ENCODE data around the gene SUCLG1. TPM values are rescaled to one million over a fixed set of nuclear protein-coding genes. Genes with fewer than 3 reads are reported as not detected.

SUCLG1 gene
- total RNA-seq, result 10 to 100 TPM; 58.1 to 67.8 TPM

DNA sequence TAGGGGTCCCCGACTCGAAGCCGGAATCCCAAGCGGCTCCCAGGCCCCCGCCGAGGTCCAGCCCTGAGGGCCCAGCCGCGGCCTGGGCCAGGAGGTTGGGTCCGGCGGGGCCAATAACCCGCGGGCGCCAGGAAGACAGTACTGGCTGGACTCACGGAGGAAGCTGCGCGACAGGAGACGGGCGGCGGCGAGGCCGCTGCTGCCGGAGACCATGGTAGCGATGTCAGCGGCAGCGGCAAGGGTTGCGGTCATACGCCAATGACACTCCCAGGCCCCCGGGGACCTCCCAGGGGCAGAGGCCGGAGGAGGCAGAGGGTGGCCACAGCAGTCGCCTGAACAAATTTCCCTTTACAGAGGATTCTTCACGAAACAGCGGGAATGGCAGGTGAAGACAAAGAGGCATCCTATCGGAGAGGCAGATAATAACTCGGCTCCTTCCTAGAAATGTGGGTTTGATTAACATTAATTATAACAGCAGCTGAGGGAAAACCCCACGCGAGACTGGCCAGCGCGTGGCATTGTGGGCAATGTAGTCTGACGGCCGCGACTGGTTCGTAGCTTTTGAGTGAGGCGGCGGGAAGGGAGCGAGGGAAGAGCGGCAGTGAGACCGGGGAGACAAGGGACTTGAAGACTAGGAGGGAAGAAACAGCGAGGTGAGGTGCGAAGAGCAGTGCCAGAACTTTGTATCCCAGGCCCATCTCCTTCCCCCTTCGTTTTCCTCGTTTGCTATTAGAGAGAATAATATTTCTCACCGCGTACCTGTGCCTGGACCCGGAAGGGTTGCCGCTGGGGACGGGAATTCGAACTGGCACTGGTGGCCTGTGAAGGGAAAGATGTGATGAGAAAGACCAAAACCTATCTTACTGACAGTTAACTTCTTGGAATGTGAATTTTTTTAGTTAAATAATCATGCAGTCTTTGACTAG, at the start of gene SUCLG1:
SUCLG1 (minus strand) TSS at position 263 of the 926 bp plus-strand sequence; CDS start at position 252, 11 bp downstream.
- Mint-ChIP-seq H3K9me3 (no peaks in the 10 kb centered on the region), H3K4me1 (ENCODE audit: low read depth in 2 of 2) (peaks cover 33 to 37% of the 10 kb centered on the region in 2 donors), H3K27me3 (no peaks in the 10 kb centered on the region), H3K4me3 (peak within 1 kb of the TSS; percentile 94), H3K36me3 (no peaks in the 10 kb centered on the region), H3K27ac (peak within 1 kb of the TSS; percentile 90 to 95)
- ATAC-seq (peak; percentile 98 to 99), DNase-seq (ENCODE audit: low spot score) (peak; percentile 92)

DNA sequence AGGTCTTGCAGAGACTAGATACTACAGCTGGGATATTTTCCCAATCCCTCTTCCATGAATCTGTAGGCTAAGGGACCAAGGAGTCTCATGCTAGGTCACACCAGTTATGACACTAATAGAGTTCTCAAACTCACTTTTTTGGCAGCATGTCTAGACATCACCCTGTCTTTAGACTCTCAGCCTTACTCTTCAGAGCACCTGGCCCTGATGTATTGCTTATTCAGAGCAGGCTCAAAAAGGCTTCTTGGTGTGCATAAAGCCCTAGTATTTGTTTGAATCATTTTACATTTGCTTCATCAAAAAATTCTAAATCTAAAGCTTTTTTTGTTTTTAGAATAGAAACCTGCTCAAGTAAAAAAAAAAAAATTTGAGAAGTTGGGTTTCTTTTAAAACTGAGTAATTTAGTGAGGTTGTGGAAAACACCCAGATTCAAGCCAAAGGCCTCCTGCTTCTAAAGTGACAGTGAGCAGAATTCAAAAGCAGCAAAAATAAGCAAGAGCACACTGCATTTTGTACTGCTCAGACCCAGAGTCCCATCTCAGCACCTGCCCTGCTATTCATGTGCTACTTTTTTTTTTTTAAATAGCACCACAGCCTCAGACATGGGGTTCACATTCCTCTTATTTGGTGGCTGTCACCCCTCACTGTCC, 39.2 kb upstream of the SUCLG1 start:
- ATAC-seq, result no peak
- Mint-ChIP-seq H3K4me1 (ENCODE audit: low read depth in 2 of 2) (peaks cover 5 to 7% of the 10 kb centered on the region in 2 donors), H3K4me3 (no peak overlapping the region), H3K27me3 (peaks cover 12 to 25% of the 10 kb centered on the region in 2 donors), H3K27ac (no peak overlapping the region), H3K36me3 (no peaks in the 10 kb centered on the region), H3K9me3 (no peaks in the 10 kb centered on the region)
- DNase-seq (ENCODE audit: low spot score), result no peak

GRCh38 chr2:84497285-84497684, 38.2 kb upstream of the SUCLG1 start:
- peaks cover 5 to 7% of the 10 kb centered on the region in 2 donors for H3K4me1 Mint-ChIP-seq (ENCODE audit: low read depth in 2 of 2)
- ATAC-seq (no peak), DNase-seq (ENCODE audit: low spot score) (no peak)
- H3K27ac Mint-ChIP-seq, result no peak overlapping the region
- no peaks in the 10 kb centered on the region for H3K9me3 Mint-ChIP-seq
- H3K27me3 Mint-ChIP-seq, result peaks cover 10 to 18% of the 10 kb centered on the region in 2 donors
- no peak overlapping the region for H3K4me3 Mint-ChIP-seq
- H3K36me3 Mint-ChIP-seq, result no peaks in the 10 kb centered on the region

DNA sequence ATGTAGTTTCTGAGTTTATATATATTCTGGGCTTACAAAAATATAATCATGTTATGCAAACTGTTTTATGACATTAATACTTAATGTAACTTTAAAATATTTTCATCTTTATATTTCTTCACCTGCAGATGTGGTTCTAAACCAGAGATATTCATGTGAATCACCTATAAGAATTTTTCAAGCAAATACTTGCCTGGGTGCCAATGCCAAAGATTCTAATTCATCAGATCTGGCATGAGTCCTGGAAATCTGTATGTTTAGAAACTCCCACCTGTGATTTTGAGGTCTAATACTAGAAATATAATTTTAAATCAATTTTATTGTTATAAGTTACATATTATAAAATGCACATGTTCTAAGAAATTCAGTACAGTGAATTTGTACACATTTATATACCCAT, 37.3 kb upstream of the SUCLG1 start:
- ATAC-seq (no peak), DNase-seq (ENCODE audit: low spot score) (no peak)
- Mint-ChIP-seq H3K27ac (no peak overlapping the region), H3K9me3 (no peaks in the 10 kb centered on the region), H3K36me3 (no peaks in the 10 kb centered on the region), H3K4me1 (ENCODE audit: low read depth in 2 of 2) (peaks cover 5 to 7% of the 10 kb centered on the region in 2 donors), H3K4me3 (no peak overlapping the region), H3K27me3 (peaks cover 7 to 11% of the 10 kb centered on the region in 2 donors)

DNA sequence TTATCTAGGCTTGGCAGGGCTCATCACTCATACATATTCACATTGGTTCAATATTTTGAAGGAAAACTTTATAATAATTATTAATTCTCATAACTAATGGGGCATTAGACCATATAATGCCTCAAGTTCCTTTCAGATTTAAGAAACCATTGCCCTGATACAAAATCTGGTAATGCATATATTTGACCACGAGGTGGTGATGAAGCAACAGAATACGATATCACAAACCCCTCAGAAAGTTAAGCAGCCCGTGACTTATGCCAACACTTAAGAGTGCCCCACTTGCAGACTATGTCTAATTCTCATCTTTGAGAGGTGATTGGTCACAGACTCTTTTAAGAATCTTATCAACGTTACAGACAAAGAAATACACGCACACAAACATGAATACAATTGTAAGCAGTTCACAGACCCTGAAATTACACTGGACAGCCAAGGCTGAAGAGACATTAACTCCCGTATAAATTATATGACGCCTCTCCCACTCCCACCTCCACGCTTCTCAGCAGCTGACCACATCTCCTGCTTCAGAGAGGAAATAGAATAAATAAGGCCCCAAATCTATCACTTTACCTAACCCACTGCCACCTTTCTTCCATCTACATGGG, 36.6 kb upstream of the SUCLG1 start:
- H3K4me3 Mint-ChIP-seq, result no peak overlapping the region
- H3K4me1 Mint-ChIP-seq (ENCODE audit: low read depth in 2 of 2), result peaks cover 5 to 7% of the 10 kb centered on the region in 2 donors
- H3K9me3 Mint-ChIP-seq, result no peaks in the 10 kb centered on the region
- peak; percentile 64 for DNase-seq (ENCODE audit: low spot score)
- peaks cover 7 to 11% of the 10 kb centered on the region in 2 donors for H3K27me3 Mint-ChIP-seq
- H3K27ac Mint-ChIP-seq, result no peak overlapping the region
- peak; percentile 63 to 75 for ATAC-seq
- H3K36me3 Mint-ChIP-seq, result no peaks in the 10 kb centered on the region

DNA sequence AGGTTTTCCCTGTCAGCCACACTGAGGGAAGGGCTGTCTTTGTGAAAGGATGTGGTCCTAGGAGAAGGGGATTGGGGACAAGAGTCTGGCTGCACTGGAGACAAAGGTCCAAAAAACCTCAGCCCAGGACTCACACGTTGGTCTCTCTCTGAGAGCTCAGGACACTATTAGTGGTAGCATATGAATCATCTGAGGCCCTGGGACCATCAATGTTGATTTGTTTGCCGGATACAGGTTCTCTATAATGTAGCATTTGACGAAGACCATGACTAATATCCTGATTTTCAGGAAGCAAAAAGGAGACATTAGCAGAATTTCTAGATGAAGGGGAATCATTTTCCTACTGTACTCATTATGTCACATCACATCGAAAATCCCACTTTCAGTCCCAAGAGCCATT, 35.0 kb upstream of the SUCLG1 start:
- DNase-seq (ENCODE audit: low spot score) (no peak), ATAC-seq (no peak)
- Mint-ChIP-seq H3K27me3 (peaks cover 7 to 11% of the 10 kb centered on the region in 2 donors), H3K27ac (no peak overlapping the region), H3K36me3 (no peaks in the 10 kb centered on the region), H3K9me3 (no peaks in the 10 kb centered on the region), H3K4me1 (ENCODE audit: low read depth in 2 of 2) (peaks cover 5 to 7% of the 10 kb centered on the region in 2 donors), H3K4me3 (no peak overlapping the region)

DNA sequence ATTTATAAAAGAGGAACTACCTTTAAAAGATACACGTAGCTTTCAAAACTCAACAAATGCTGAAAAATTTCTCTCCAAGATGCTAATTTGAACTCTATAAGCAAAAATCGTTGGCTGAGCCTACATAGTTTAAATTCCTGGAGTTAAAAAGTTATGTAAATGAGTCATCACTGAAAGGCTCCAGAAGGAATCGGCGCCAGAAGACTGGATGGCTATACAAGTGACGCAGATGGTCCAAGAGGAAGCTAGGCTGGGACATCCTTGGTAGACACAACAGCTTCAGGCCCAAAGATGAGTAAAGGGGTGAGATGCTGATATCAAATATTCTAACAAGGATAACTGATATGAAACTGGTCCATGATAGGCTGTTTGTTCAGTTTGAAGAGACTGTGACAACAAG, 34.4 kb upstream of the SUCLG1 start:
- Mint-ChIP-seq H3K27ac (no peak overlapping the region), H3K4me3 (no peak overlapping the region), H3K9me3 (no peaks in the 10 kb centered on the region), H3K4me1 (ENCODE audit: low read depth in 2 of 2) (peaks cover 5 to 7% of the 10 kb centered on the region in 2 donors), H3K27me3 (peaks cover 7 to 11% of the 10 kb centered on the region in 2 donors), H3K36me3 (no peaks in the 10 kb centered on the region)
- DNase-seq (ENCODE audit: low spot score) (no peak), ATAC-seq (no peak)

DNA sequence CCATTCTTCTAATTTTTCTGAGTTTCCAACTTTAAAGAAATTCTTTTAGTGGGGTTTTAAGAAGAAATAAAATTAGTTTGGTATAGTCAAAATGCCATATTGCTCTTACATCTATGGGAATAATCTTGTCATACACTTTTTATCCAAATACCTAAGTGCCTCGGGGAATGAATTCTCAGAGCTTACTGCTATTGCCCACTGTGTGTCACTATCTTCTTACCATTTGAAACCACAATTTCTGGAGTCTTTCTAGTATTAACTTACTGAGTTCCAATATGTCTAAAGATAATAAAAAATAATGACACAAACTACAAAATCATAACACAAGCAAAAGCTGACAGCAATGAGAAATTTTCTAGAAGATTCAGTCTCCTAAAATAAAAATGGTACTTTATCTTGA, 33.5 kb upstream of the SUCLG1 start:
- peaks cover 7 to 11% of the 10 kb centered on the region in 2 donors for H3K27me3 Mint-ChIP-seq
- no peak overlapping the region for H3K27ac Mint-ChIP-seq
- H3K9me3 Mint-ChIP-seq, result no peaks in the 10 kb centered on the region
- H3K36me3 Mint-ChIP-seq, result no peaks in the 10 kb centered on the region
- no peak for ATAC-seq
- H3K4me3 Mint-ChIP-seq, result no peak overlapping the region
- no peak for DNase-seq (ENCODE audit: low spot score)
- H3K4me1 Mint-ChIP-seq (ENCODE audit: low read depth in 2 of 2), result peaks cover 5 to 7% of the 10 kb centered on the region in 2 donors

GRCh38 chr2:84491741-84492140, 32.7 kb upstream of the SUCLG1 start:
- Mint-ChIP-seq H3K36me3 (no peaks in the 10 kb centered on the region), H3K4me3 (no peak overlapping the region), H3K27ac (no peak overlapping the region), H3K9me3 (no peaks in the 10 kb centered on the region), H3K27me3 (peaks cover 7 to 11% of the 10 kb centered on the region in 2 donors), H3K4me1 (ENCODE audit: low read depth in 2 of 2) (peaks cover 5 to 7% of the 10 kb centered on the region in 2 donors)
- no peak for DNase-seq (ENCODE audit: low spot score)
- ATAC-seq, result no peak

- ATAC-seq, result no peak
- no peaks in the 10 kb centered on the region for H3K9me3 Mint-ChIP-seq
- H3K36me3 Mint-ChIP-seq, result no peaks in the 10 kb centered on the region
- no peak overlapping the region for H3K27ac Mint-ChIP-seq
- H3K27me3 Mint-ChIP-seq, result peaks cover 7 to 11% of the 10 kb centered on the region in 2 donors
- no peak for DNase-seq (ENCODE audit: low spot score)
- H3K4me1 Mint-ChIP-seq (ENCODE audit: low read depth in 2 of 2), result peaks cover 5 to 7% of the 10 kb centered on the region in 2 donors
- H3K4me3 Mint-ChIP-seq, result no peak overlapping the region
Observed at GRCh38 chr2:84491256-84491655, 32.2 kb upstream of the SUCLG1 start.

DNA sequence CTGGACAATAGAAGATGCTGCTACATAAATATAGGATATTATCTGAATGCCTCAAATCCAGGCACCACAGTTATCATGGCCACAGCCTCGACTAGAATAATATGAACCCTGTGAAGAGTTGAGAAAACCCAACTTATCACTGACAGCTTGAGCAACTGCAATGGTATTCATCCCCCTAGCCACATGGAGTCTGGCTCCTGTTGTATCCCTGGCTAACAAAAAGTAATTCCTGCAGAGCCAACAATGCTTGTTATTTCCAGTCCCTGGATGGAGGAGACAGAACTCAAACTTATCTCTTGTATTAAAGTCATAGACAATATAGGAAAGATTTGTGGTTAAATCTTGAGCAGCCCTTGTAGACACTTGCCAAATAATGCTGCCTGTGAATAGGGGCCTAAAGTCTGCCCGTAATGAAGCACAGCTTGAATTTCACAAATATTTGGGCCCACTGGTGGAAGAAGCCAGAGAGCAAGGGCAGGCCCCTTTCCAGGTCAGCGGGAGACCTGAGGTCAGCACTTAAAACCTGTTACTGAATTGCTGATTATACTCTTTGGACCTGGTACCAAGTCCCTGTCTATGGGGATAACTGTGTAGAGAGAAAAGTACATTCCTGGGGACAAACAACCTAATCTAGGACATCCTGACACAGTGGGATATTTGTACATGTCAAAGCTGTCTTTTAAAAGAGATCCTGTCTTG, 28.4 kb upstream of the SUCLG1 start:
- no peak for DNase-seq (ENCODE audit: low spot score)
- H3K4me3 Mint-ChIP-seq, result no peak overlapping the region
- no peak overlapping the region for H3K27ac Mint-ChIP-seq
- peaks cover 0 to 2% of the 10 kb centered on the region in 2 donors for H3K4me1 Mint-ChIP-seq (ENCODE audit: low read depth in 2 of 2)
- no peaks in the 10 kb centered on the region for H3K36me3 Mint-ChIP-seq
- ATAC-seq, result no peak
- H3K9me3 Mint-ChIP-seq, result no peaks in the 10 kb centered on the region
- H3K27me3 Mint-ChIP-seq, result no peaks in the 10 kb centered on the region

GRCh38 chr2:84486441-84487115, 27.5 kb upstream of the SUCLG1 start:
- Mint-ChIP-seq H3K27ac (no peak overlapping the region), H3K4me1 (ENCODE audit: low read depth in 2 of 2) (peaks cover 7 to 8% of the 10 kb centered on the region in 2 donors), H3K9me3 (no peaks in the 10 kb centered on the region), H3K4me3 (no peak overlapping the region), H3K27me3 (no peaks in the 10 kb centered on the region), H3K36me3 (no peaks in the 10 kb centered on the region)
- DNase-seq (ENCODE audit: low spot score) (no peak), ATAC-seq (no peak)

DNA sequence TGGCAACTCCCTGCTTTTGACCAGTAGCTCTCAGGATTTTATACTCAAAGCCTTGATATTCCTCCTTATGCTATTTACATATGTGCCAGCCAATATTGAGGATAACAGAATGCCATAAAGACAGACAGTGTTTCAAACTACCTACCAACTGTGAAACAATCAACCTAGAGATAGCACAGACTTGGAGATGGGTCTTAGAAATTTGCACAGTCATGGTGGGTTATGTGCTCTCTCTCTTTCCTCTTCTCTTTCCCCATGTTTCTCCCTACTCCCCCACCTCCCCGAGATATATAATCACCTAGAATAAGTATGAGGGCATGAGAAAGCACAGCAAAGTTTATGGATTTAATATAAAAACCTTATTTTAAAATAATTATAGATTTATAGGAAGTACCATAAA, 24.2 kb upstream of the SUCLG1 start:
- no peaks in the 10 kb centered on the region for H3K9me3 Mint-ChIP-seq
- no peaks in the 10 kb centered on the region for H3K36me3 Mint-ChIP-seq
- DNase-seq (ENCODE audit: low spot score) (no peak), ATAC-seq (no peak)
- H3K4me3 Mint-ChIP-seq, result no peak overlapping the region
- peaks cover 12 to 13% of the 10 kb centered on the region in 2 donors for H3K4me1 Mint-ChIP-seq (ENCODE audit: low read depth in 2 of 2)
- no peak overlapping the region for H3K27ac Mint-ChIP-seq
- no peaks in the 10 kb centered on the region for H3K27me3 Mint-ChIP-seq

Data from natural killer cell treated with Interleukin-12 subunit alpha and Interleukin-12 subunit beta and Interleukin-15 and Interleukin-18, amount 100 ng/mL, for 72 hours (primary cell).